ENCODE results near the gene RASSF5.

The RASSF5 gene

DNA sequence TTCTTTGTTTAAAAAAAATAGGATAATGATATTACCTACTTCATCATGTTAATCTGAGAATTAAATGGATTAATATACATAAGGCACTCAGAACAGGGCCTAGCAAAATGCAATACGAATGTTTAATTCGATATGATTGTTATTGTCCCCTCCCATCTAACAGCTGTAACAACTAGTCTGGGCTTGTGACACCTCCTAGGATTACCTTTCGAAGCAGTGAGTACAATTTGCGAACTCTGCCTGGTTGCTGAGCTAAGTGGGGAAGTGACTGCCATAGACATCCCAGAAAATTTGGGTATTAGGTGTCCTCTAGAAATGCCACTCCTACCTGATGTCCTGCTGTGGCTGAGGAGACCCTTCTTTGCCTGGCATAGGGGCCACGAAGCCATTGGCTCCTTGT is 3.0 kb downstream of the RASSF5 start:
- no peak for TF ChIP-seq SIN3A (IDR thresholded peaks at IDR 0.05; ENCODE audit: borderline replicate concordance, insufficient read depth, low read length)
- no peak for TF ChIP-seq TAF1 (IDR thresholded peaks at IDR 0.05; ENCODE audit: borderline replicate concordance, insufficient read depth, low read length)
- TF ChIP-seq, protein P1, sequence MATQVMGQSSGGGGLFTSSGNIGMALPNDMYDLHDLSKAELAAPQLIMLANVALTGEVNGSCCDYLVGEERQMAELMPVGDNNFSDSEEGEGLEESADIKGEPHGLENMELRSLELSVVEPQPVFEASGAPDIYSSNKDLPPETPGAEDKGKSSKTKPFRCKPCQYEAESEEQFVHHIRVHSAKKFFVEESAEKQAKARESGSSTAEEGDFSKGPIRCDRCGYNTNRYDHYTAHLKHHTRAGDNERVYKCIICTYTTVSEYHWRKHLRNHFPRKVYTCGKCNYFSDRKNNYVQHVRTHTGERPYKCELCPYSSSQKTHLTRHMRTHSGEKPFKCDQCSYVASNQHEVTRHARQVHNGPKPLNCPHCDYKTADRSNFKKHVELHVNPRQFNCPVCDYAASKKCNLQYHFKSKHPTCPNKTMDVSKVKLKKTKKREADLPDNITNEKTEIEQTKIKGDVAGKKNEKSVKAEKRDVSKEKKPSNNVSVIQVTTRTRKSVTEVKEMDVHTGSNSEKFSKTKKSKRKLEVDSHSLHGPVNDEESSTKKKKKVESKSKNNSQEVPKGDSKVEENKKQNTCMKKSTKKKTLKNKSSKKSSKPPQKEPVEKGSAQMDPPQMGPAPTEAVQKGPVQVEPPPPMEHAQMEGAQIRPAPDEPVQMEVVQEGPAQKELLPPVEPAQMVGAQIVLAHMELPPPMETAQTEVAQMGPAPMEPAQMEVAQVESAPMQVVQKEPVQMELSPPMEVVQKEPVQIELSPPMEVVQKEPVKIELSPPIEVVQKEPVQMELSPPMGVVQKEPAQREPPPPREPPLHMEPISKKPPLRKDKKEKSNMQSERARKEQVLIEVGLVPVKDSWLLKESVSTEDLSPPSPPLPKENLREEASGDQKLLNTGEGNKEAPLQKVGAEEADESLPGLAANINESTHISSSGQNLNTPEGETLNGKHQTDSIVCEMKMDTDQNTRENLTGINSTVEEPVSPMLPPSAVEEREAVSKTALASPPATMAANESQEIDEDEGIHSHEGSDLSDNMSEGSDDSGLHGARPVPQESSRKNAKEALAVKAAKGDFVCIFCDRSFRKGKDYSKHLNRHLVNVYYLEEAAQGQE (IDR thresholded peaks at IDR 0.05; ENCODE audit: insufficient read depth in 1 of 2, low read depth in 2 of 2, low read length in 2 of 2) = no peak
- TF ChIP-seq FOXP2 (optimal IDR thresholded peaks at IDR 0.05; ENCODE audit: borderline replicate concordance, extremely low read depth, extremely low read length, insufficient read depth) = no peak
- no peak for TF ChIP-seq POLR2AphosphoS5 (IDR thresholded peaks at IDR 0.05; ENCODE audit: low read depth, low read length)

DNA sequence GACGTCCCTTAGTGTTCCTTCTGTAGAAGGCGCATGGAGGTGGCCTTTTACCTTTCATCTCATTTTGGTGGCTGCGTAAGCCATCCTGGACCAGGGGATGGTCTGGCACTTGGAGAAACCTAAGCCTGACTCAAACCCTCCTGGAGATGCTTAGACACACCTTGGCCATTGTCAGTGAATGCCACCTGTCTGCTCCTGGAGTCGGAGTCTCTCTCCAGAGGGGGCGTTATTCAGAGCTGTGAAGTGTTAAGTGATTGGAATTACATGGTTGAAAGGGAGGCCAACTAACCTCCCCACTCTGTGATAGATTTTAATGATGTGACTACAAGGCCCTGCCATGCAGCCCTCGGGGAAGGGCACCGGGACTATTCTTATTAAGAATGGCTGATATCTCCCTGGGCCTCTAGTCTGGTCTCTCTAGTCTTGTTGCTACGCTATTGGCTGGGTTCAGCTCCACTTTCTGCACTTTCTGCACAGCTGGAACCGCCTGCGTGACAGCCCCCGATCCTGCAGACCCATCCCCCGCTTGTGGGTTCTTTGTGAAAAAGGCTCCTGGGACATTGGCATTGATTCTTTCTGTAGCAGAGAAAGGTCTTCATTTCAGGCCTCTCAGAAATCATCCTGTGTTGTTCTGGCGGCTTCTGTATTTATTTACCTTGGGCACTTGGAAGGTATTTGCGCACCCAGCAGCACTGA is 4.2 kb downstream of the RASSF5 start:
- TF ChIP-seq TAF1 (IDR thresholded peaks at IDR 0.05; ENCODE audit: borderline replicate concordance, insufficient read depth, low read length) (no peak), FOXP2 (optimal IDR thresholded peaks at IDR 0.05; ENCODE audit: borderline replicate concordance, extremely low read depth, extremely low read length, insufficient read depth) (no peak), POLR2AphosphoS5 (IDR thresholded peaks at IDR 0.05; ENCODE audit: low read depth, low read length) (no peak), SIN3A (IDR thresholded peaks at IDR 0.05; ENCODE audit: borderline replicate concordance, insufficient read depth, low read length) (no peak)
- TF ChIP-seq, protein P1 (IDR thresholded peaks at IDR 0.05; ENCODE audit: insufficient read depth in 1 of 2, low read depth in 2 of 2, low read length in 2 of 2) = no peak

DNA sequence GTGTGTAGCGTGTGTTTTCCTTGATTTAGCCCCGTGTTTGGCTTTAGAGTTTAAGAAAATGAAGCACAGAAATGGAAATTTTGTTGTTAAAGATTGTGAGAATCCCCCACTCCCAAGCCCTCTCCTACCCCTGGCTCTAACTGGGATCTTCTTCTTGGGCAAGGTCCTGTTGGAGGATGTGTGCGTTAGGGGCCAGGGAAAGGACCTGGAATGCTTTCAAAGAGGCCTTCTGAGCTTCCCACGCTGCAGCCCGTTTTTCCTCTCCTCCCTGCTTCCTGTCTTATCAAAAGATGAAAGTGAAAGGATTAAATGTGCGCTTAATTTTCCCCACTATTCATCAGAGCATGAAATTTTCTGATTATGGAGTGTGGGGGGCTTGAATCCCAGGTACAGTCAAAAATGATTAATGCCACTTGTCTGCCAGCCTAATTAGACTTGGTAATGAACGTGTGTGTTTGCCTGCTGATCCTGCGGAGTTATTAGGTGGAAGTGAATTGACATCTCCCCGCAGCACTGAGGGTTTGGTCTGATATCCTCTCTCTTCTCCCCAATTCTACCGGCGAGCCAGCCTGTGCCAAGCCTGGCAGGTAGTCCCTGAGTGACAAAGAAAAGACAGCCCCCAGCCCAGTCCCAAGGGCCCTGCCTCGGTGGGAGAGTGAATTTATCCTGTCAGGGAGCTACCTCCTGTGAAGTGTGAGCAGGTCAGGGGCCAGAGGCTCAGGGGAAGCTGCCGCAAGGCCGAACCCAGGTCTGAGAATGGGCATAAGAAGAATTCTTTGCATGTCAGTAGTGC is 4.9 kb downstream of the RASSF5 start:
- TF ChIP-seq POLR2AphosphoS5 (IDR thresholded peaks at IDR 0.05; ENCODE audit: low read depth, low read length) (no peak), TAF1 (IDR thresholded peaks at IDR 0.05; ENCODE audit: borderline replicate concordance, insufficient read depth, low read length) (no peak), SIN3A (IDR thresholded peaks at IDR 0.05; ENCODE audit: borderline replicate concordance, insufficient read depth, low read length) (no peak), FOXP2 (optimal IDR thresholded peaks at IDR 0.05; ENCODE audit: borderline replicate concordance, extremely low read depth, extremely low read length, insufficient read depth) (no peak)
- TF ChIP-seq, protein P1 (IDR thresholded peaks at IDR 0.05; ENCODE audit: insufficient read depth in 1 of 2, low read depth in 2 of 2, low read length in 2 of 2) = no peak

DNA sequence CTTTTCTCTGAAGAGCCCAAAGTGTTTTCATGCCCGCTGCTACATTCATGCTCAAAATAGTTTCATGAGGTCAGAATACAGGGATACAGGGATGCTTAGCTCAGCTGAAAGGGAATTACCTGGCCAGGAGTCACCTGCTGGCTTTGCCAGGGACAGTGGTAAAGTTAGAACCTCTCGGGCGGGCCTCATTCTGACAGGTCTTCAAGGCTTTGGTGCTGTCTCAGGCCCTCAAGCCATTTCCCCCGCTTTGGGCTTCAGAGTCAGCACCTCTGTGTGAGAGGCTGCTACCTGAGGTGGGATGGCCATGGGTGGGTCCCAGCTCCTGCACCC is 5.5 kb downstream of the RASSF5 start:
- TF ChIP-seq, protein P1 (IDR thresholded peaks at IDR 0.05; ENCODE audit: insufficient read depth in 1 of 2, low read depth in 2 of 2, low read length in 2 of 2) = no peak
- TF ChIP-seq POLR2AphosphoS5 (IDR thresholded peaks at IDR 0.05; ENCODE audit: low read depth, low read length) (no peak), TAF1 (IDR thresholded peaks at IDR 0.05; ENCODE audit: borderline replicate concordance, insufficient read depth, low read length) (no peak), FOXP2 (optimal IDR thresholded peaks at IDR 0.05; ENCODE audit: borderline replicate concordance, extremely low read depth, extremely low read length, insufficient read depth) (no peak), SIN3A (IDR thresholded peaks at IDR 0.05; ENCODE audit: borderline replicate concordance, insufficient read depth, low read length) (no peak)

All from PFSK-1 (cell line).